IPS-18a (cell line): Measurements from ENCODE around the gene IFI44L.

ENCODE experiments used
- H3K27ac ChIP-seq: one replicate; pipeline ENCODE4 v1.5.1; 2013; ENCODE audit warnings: low read length
- H3K27me3 ChIP-seq: one replicate; pipeline ENCODE4 v1.6.1; 2013; ENCODE audit warnings: mild to moderate bottlenecking, low read length; ENCODE audit not compliant: control insufficient read depth, insufficient read depth
- H3K36me3 ChIP-seq: one replicate; pipeline ENCODE4 v1.6.1; 2013; ENCODE audit warnings: low read depth, low read length; ENCODE audit not compliant: control insufficient read depth
- H3K4me1 ChIP-seq: one replicate; pipeline ENCODE4 v1.6.1; 2013; ENCODE audit warnings: low read depth, low read length; ENCODE audit not compliant: control insufficient read depth
- H3K4me3 ChIP-seq: one replicate; pipeline ENCODE4 v1.5.1; 2013; ENCODE audit warnings: low read length
- H3K9ac ChIP-seq: one replicate; pipeline ENCODE4 v1.6.1; 2013; ENCODE audit warnings: mild to moderate bottlenecking, low read length, moderate library complexity
- H3K9me3 ChIP-seq: one replicate; pipeline ENCODE4 v1.6.1; 2013; ENCODE audit warnings: low read depth, low read length; ENCODE audit not compliant: control insufficient read depth

The IFI44L gene

GRCh38 chr1:78668427-78668826, 48.2 kb downstream of the IFI44L start:
- Histone ChIP-seq H3K27ac (no peak overlapping the region), H3K9ac (no peak overlapping the region), H3K4me1 (no peaks in the 10 kb centered on the region), H3K27me3 (no peaks in the 10 kb centered on the region), H3K4me3 (no peak overlapping the region), H3K36me3 (no peaks in the 10 kb centered on the region), H3K9me3 (no peaks in the 10 kb centered on the region)

- no peaks in the 10 kb centered on the region for H3K4me1 ChIP-seq
- H3K4me3 ChIP-seq = no peak overlapping the region
- H3K36me3 ChIP-seq = no peaks in the 10 kb centered on the region
- no peaks in the 10 kb centered on the region for H3K9me3 ChIP-seq
- H3K27ac ChIP-seq = no peak overlapping the region
- no peaks in the 10 kb centered on the region for H3K27me3 ChIP-seq
- H3K9ac ChIP-seq = no peak overlapping the region
Observed at GRCh38 chr1:78672428-78672827, 52.2 kb downstream of the IFI44L start.

GRCh38 chr1:78673120-78673519, 52.9 kb downstream of the IFI44L start:
- H3K27me3 ChIP-seq = no peaks in the 10 kb centered on the region
- H3K36me3 ChIP-seq = no peaks in the 10 kb centered on the region
- no peak overlapping the region for H3K27ac ChIP-seq
- no peak overlapping the region for H3K4me3 ChIP-seq
- no peaks in the 10 kb centered on the region for H3K4me1 ChIP-seq
- H3K9ac ChIP-seq = no peak overlapping the region
- no peaks in the 10 kb centered on the region for H3K9me3 ChIP-seq

- no peaks in the 10 kb centered on the region for H3K36me3 ChIP-seq
- H3K27ac ChIP-seq = no peak overlapping the region
- no peaks in the 10 kb centered on the region for H3K4me1 ChIP-seq
- no peaks in the 10 kb centered on the region for H3K27me3 ChIP-seq
- H3K4me3 ChIP-seq = no peak overlapping the region
- H3K9ac ChIP-seq = no peak overlapping the region
- no peaks in the 10 kb centered on the region for H3K9me3 ChIP-seq
Observed at GRCh38 chr1:78676347-78676982, 56.2 kb downstream of the IFI44L start.

GRCh38 chr1:78676993-78677392, 56.7 kb downstream of the IFI44L start:
- no peak overlapping the region for H3K9ac ChIP-seq
- H3K9me3 ChIP-seq = no peaks in the 10 kb centered on the region
- no peaks in the 10 kb centered on the region for H3K27me3 ChIP-seq
- H3K27ac ChIP-seq = no peak overlapping the region
- H3K4me1 ChIP-seq = no peaks in the 10 kb centered on the region
- H3K4me3 ChIP-seq = no peak overlapping the region
- no peaks in the 10 kb centered on the region for H3K36me3 ChIP-seq

- H3K36me3 ChIP-seq = no peaks in the 10 kb centered on the region
- no peak overlapping the region for H3K4me3 ChIP-seq
- no peaks in the 10 kb centered on the region for H3K27me3 ChIP-seq
- no peaks in the 10 kb centered on the region for H3K4me1 ChIP-seq
- H3K9me3 ChIP-seq = no peaks in the 10 kb centered on the region
- H3K27ac ChIP-seq = no peak overlapping the region
- no peak overlapping the region for H3K9ac ChIP-seq
Observed at GRCh38 chr1:78677788-78678187, 57.5 kb downstream of the IFI44L start.

GRCh38 chr1:78678324-78678723, 58.1 kb downstream of the IFI44L start:
- Histone ChIP-seq H3K9ac (no peak overlapping the region), H3K27me3 (no peaks in the 10 kb centered on the region), H3K4me3 (no peak overlapping the region), H3K27ac (no peak overlapping the region), H3K9me3 (no peaks in the 10 kb centered on the region), H3K4me1 (no peaks in the 10 kb centered on the region), H3K36me3 (no peaks in the 10 kb centered on the region)

- Histone ChIP-seq H3K36me3 (no peaks in the 10 kb centered on the region), H3K9me3 (no peaks in the 10 kb centered on the region), H3K27me3 (no peaks in the 10 kb centered on the region), H3K27ac (no peak overlapping the region), H3K4me3 (no peak overlapping the region), H3K4me1 (no peaks in the 10 kb centered on the region), H3K9ac (no peak overlapping the region)
Observed at GRCh38 chr1:78681265-78681664, 61.0 kb downstream of the IFI44L start.

- Histone ChIP-seq H3K27me3 (no peaks in the 10 kb centered on the region), H3K27ac (no peak overlapping the region), H3K36me3 (no peaks in the 10 kb centered on the region), H3K4me3 (no peak overlapping the region), H3K4me1 (no peaks in the 10 kb centered on the region), H3K9me3 (no peaks in the 10 kb centered on the region), H3K9ac (no peak overlapping the region)
Observed at GRCh38 chr1:78682496-78682895, 62.2 kb downstream of the IFI44L start.

- H3K9me3 ChIP-seq = no peaks in the 10 kb centered on the region
- H3K4me1 ChIP-seq = no peaks in the 10 kb centered on the region
- no peaks in the 10 kb centered on the region for H3K27me3 ChIP-seq
- no peak overlapping the region for H3K27ac ChIP-seq
- no peaks in the 10 kb centered on the region for H3K36me3 ChIP-seq
- H3K9ac ChIP-seq = no peak overlapping the region
- no peak overlapping the region for H3K4me3 ChIP-seq
Observed at GRCh38 chr1:78683079-78683478, 62.8 kb downstream of the IFI44L start.

- no peaks in the 10 kb centered on the region for H3K9me3 ChIP-seq
- no peaks in the 10 kb centered on the region for H3K4me1 ChIP-seq
- H3K27me3 ChIP-seq = no peaks in the 10 kb centered on the region
- no peak overlapping the region for H3K4me3 ChIP-seq
- no peak overlapping the region for H3K9ac ChIP-seq
- no peak overlapping the region for H3K27ac ChIP-seq
- no peaks in the 10 kb centered on the region for H3K36me3 ChIP-seq
Observed at GRCh38 chr1:78687315-78687714, 67.1 kb downstream of the IFI44L start.

GRCh38 chr1:78687914-78688313, 67.7 kb downstream of the IFI44L start:
- no peak overlapping the region for H3K4me3 ChIP-seq
- no peaks in the 10 kb centered on the region for H3K27me3 ChIP-seq
- no peaks in the 10 kb centered on the region for H3K9me3 ChIP-seq
- no peak overlapping the region for H3K9ac ChIP-seq
- H3K36me3 ChIP-seq = no peaks in the 10 kb centered on the region
- H3K4me1 ChIP-seq = no peaks in the 10 kb centered on the region
- H3K27ac ChIP-seq = no peak overlapping the region
